CD4-positive, alpha-beta T cell treated with Interleukin-21 for 1 hour (primary cell): Measurements from ENCODE around the gene COL28A1.
"Not testable (repeated sequence)": the region's sequence is repeated elsewhere in the genome, so short reads cannot be mapped to it uniquely, and the experiment has no call there.

ENCODE experiments used
- DNase-seq: peaks from one replicate; pipeline ENCODE4 v3.0.0-alpha.2; 2020

The COL28A1 gene

GRCh38 chr7:7405461-7405860 is 130.2 kb downstream of the COL28A1 start:
- DNase-seq: no peak

GRCh38 chr7:7399707-7400106 is 136.0 kb downstream of the COL28A1 start:
- DNase-seq: no peak

GRCh38 chr7:7395785-7396184 is 139.9 kb downstream of the COL28A1 start:
- no peak for DNase-seq

GRCh38 chr7:7388164-7388563 is 147.5 kb downstream of the COL28A1 start:
- DNase-seq: not testable (repeated sequence)

- no peak for DNase-seq
These were observed 150.3 kb downstream of the COL28A1 start for GRCh38 chr7:7385421-7385820.

GRCh38 chr7:7384228-7384627 is 151.4 kb downstream of the COL28A1 start:
- no peak for DNase-seq

- no peak for DNase-seq
These were observed 160.1 kb downstream of the COL28A1 start for GRCh38 chr7:7375538-7375937.

GRCh38 chr7:7370076-7370475 is 165.6 kb downstream of the COL28A1 start:
- no peak for DNase-seq

GRCh38 chr7:7369134-7369533 is 166.5 kb downstream of the COL28A1 start:
- DNase-seq: no peak

- DNase-seq: no peak
These were observed 181.0 kb downstream of the COL28A1 start for GRCh38 chr7:7354674-7355073.

GRCh38 chr7:7352845-7353244 is 182.8 kb downstream of the COL28A1 start:
- DNase-seq: no peak

GRCh38 chr7:7351832-7352231 is 183.8 kb downstream of the COL28A1 start:
- DNase-seq: no peak

GRCh38 chr7:7351156-7351555 is 184.5 kb downstream of the COL28A1 start:
- DNase-seq: no peak

GRCh38 chr7:7349156-7349555 is 186.5 kb downstream of the COL28A1 start:
- no peak for DNase-seq

GRCh38 chr7:7347045-7347444 is 188.6 kb downstream of the COL28A1 start:
- no peak for DNase-seq

- no peak for DNase-seq
These were observed 191.1 kb downstream of the COL28A1 start for GRCh38 chr7:7344583-7344982.

GRCh38 chr7:7335909-7336308 is 199.8 kb downstream of the COL28A1 start:
- no peak for DNase-seq

GRCh38 chr7:7335215-7335614 is 200.5 kb downstream of the COL28A1 start:
- DNase-seq: no peak

- no peak for DNase-seq
These were observed 202.1 kb downstream of the COL28A1 start for GRCh38 chr7:7333610-7334009.

- DNase-seq: no peak
These were observed 204.2 kb downstream of the COL28A1 start for GRCh38 chr7:7331523-7331922.

GRCh38 chr7:7330997-7331396 is 204.7 kb downstream of the COL28A1 start:
- DNase-seq: no peak

GRCh38 chr7:7329326-7329725 is 206.3 kb downstream of the COL28A1 start:
- DNase-seq: no peak

- no peak for DNase-seq
These were observed 208.2 kb downstream of the COL28A1 start for GRCh38 chr7:7327423-7327822.

- DNase-seq: no peak
These were observed 211.0 kb downstream of the COL28A1 start for GRCh38 chr7:7324698-7325097.

GRCh38 chr7:7323921-7324320 is 211.8 kb downstream of the COL28A1 start:
- no peak for DNase-seq

GRCh38 chr7:7323352-7323751 is 212.3 kb downstream of the COL28A1 start:
- DNase-seq: no peak
